ENCODE results near the gene DICER1.
"Not testable (repeated sequence)": the region's sequence is repeated elsewhere in the genome, so short reads cannot be mapped to it uniquely, and the experiment has no call there.

The DICER1 gene

DNA sequence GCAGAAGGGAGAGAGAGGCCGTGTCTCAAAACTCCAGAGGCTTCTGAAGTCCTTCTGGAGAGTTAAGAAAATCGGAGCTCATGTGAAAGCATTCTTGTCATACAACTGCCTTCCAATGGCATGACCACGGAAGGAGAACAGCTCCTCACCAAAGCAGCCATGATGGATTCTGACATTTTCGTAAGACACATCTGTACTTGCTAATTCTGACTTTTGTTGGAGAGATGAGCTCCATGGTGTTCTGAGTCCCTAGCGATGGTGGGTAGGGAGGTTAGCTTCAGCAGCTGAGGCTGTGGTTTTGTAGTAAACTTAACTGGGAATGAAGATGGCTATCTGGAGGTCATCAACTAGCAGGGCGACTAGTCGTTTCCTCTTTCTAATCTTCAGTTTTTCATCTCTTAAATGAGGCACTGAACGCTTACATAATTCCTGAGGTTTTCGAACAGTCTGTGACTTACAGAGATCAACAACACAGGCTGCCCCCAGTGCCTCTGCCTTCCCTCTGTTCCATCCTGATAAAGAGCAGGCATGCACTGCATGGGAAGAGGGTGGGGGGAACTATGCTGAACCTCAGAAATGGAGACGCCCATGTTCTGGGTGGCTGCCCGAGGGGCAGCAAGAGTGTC, 28.6 kb upstream of the DICER1 start:
- DNase-seq (ENCODE audit: low read depth in 2 of 2), result no peak

DNA sequence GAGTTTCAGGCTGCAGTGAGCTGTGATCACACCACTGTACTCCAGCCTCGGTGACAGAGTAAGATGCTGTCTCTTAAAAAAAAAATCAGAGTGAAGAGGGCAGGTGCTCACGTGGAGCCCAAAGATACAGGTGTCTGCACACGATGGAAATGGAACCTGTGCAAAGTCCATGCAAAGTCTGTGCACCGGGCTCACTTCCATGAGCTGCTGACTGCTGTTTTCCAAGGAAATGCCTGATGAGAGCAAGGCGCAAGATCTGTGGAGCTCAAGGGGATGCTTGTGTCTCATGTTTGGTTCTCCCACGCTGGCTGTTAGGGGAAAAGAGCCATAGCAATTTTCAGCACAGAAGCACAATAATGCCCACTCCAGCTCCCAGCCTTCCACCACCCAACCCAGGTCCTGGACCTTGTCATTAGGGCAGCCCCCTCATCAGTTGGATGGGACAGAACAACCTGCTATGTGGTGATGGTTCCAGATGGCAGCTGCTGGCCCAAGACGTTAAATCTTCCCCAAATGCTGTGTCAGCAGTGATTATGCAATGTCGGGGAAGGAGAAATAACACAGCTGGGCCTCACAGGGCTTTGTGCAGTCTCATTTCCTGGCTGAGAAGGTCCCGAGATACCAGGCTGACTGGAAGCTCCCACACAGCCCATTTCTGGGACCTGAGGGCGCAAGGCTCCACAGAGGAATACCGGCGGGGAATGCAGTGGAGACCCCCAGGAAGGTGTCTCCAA, 27.9 kb upstream of the DICER1 start:
- no peak for DNase-seq (ENCODE audit: low read depth in 2 of 2)

DNA sequence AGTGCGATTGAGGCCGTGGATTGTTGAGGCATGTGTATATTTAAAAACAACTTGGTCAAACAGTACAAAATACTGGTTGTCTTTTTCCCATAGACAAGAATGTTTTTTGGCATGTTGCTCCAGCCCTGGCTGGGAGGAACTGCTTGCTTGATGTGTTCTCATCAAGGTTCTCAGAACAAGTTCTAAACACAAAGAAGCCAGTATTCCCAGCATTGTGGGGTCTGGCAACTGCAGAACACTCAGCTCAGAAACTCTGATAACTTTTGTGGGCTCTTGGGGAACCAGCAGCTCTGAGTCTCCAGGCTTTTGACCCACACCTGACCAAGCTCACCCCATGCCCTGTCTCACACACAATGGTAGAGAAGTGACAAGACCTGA, 27.1 kb upstream of the DICER1 start:
- DNase-seq (ENCODE audit: low read depth in 2 of 2), result no peak

DNA sequence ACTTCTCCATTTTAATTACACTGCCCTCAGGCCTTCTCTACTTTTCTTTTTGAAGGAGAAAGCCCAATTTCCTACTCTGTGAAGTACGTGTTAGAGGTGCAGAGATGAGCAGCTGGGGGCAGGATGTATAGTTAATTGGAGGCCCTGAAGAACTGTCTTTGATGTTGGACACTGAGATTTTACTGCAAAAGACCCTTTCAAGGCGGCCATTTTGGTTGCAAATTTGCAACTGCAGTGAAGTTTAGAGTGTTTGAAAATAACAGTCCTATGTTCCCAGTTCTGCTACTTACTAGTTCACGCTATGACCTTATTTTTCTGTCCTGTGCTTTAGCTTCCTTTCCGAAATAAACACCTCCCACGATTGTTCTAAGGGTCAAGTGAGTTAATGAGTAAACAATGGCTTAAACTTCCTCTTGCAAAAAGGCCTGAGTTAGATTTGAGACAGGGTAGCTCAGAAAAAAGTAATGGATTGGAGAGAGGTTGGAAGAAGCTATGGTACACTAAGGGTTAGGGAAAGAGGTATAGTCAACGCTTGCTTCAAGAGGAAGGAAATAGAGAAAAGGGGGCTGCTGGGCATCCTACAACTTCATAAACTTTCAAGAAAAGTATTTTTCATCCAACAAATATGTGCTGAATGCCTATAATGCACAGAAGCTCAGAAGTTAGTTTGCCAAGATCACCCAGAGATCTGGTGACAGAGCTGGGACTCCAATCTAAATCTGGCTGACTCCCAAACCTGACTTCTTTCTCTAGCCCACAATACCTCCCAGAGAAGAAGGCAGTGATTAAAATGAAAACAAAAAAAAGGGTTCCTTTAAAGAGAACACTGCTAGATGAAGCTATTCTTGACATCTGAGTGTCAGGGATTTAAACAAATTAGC, 26.4 kb upstream of the DICER1 start:
- DNase-seq (ENCODE audit: low read depth in 2 of 2), result no peak

DNA sequence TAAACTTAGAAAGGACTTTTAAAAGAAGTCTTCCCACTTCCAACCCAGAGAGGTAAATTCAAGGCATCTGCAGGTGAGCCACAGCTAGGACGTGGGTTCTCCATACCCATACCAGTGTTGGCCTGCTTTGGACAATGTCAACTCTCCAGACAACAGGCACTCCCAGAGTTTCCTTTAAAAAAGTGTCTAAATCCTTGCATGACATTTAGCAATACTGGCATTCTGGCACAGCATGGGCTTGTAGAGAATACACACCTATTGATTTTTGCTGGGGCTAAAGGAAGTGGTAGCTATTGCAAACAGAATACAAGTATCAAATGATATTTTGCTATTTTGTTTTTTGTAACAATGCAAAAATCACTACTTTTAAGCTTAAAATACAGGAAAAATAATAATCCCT, 25.8 kb upstream of the DICER1 start:
- no peak for DNase-seq (ENCODE audit: low read depth in 2 of 2)

DNA sequence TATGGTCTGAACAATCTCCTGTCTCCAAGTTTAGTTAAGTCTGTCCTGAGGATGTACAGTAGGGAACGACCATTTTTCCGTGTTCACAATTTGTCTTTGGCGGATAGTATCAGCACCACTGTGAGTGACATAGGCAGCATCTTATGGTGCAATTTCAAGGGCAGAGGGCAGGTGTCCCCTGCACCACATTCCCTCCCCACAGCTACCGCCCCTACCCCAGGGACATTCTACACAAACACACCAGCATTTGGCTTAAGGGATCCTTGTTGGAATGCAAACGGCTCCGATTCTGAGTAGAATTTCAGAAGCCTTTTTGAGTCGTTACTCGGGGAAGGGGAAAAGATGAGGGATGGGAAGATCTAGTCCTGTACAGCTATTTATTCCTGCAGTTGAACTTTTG, 25.1 kb upstream of the DICER1 start:
- DNase-seq (ENCODE audit: low read depth in 2 of 2), result no peak

DNA sequence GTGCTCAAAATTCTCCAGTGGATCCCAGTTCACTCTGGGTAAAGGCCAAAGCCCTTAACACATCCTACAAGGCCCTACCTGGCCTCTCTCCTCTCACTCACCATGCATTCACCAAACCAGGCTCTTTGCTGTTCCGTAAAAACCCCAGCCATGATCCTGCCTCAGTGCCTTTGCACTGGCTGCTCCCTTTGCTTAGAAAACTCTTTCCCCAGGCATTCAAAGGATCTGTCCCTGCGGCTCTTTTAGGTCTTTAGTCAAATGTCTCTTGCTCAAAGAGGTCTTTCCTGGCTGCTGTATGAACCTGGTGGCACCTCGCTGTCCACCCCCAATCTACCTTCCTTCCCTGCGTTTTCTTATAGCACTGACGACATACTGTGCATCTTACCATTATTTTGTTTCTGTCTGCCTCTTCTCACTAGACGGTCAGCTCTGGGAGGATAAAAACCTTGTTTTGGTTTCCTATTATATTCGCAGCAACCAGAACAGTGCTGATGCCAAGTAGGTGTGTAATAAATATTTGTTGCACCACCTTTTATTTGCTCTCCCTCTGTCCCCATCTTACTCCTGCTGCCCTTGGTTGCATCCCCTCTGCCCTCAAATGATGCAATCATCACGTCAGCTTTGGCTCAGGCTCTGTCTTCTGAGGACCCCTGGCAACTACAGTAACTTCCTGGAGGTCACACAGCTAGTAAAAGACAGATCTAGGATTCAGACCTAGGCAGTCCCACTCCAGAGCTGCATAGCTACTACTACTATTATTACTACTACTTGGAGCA, 23.8 kb upstream of the DICER1 start:
- DNase-seq (ENCODE audit: low read depth in 2 of 2), result no peak

DNA sequence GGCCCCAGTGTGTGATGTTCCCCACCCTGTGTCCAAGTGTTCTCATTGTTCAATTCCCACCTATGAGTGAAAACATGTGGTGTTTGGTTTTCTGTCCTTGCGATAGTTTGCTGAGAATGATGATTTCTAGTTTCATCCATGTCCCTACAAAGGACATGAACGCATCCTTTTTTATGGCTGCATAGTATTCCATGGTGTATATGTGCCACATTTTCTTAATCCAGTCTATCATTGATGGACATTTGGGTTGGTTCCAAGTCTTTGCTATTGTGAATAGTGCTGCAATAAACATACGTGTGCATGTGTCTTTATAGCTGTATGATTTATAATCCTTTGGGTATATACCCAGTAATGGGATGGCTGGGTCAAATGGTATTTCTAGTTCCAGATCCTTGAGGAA, 18.3 kb upstream of the DICER1 start:
- DNase-seq (ENCODE audit: low read depth in 2 of 2), result not testable (repeated sequence)

DNA sequence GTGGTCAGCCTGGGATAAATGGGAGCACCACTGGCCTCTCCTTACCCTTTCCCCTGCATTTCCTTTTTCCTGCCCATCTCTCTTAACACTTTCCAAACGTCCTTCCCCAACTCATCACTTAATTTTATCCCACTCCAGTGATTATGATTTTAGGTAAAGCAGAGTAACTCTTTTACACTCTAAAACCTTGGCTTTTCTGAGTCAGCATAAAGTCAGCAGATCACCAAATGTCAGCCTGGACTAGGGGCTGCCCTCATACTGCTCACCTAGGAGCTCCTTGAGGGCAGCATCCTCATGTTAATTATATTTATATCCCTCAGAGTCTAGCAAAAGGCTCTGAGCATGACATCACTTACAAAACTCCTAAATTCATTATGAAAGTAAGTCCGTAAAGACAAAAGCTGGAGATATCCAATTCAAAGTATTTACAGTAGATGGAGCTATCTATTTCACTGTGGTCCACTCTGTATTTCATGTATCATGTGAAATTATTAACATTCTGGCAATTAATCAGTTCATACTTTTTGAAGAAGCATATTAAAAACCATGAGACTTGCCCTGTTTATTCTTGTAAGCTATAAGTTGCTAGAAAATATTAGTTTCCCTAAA, 17.0 kb upstream of the DICER1 start:
- no peak for DNase-seq (ENCODE audit: low read depth in 2 of 2)

DNA sequence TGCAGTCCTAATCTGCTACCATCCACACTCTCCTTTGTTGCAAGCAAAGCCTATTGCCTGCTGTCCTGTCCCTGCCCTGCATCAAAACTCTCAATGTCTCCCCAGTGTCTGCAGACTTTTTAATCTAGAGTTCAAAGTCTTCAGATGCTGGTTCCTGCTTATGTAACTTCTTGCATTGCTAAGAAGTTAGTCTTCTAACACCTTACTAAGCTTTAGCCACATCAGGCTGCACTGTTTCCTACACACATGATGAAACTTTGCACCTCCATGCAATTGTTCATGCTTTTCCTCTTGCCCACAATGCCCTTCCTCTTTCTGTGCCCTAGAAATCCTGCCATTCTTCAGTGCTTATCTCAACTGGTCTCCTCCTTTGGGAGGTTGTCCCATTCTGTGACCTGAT, 16.2 kb upstream of the DICER1 start:
- no peak for DNase-seq (ENCODE audit: low read depth in 2 of 2)

DNA sequence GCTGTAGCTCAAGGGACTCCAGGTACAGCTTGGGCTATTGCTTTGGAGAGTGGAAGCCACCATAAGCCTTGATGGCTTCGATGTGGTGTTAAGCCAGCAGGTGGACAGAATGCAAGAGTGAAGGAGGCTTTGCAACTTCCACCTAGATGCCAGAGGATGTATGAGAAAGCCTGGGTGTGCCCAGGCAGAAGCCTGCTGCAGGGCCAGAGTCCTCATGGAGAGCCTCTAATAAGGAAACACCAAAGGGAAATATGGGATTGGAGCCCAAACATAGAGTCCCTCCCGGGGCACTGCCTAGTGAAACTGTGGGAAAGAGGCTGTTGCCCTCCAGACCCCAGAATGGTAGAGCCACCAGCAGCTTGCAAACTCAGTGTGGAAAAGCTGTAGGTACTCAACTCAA, 9.8 kb upstream of the DICER1 start:
- no peak for DNase-seq (ENCODE audit: low read depth in 2 of 2)

DNA sequence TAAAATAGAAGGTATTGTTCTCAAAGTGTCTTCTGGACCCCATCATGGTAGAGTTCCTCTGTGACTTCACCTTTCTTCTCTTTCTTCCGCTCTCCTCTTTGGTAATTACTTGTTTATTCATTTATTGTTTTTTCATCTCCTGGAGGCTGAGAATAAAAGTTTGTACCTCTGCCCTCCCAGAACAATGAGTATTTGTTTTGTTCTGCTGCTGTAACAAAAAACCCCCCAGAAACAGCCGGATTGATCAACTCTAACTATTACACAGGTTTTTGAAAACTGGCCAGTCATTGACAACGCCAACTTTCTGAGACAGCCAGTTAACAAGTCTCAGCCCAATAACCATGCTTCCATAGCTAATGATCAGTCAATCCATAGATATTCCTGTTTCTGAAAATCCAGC, 8.2 kb upstream of the DICER1 start:
- DNase-seq (ENCODE audit: low read depth in 2 of 2), result no peak

DNA sequence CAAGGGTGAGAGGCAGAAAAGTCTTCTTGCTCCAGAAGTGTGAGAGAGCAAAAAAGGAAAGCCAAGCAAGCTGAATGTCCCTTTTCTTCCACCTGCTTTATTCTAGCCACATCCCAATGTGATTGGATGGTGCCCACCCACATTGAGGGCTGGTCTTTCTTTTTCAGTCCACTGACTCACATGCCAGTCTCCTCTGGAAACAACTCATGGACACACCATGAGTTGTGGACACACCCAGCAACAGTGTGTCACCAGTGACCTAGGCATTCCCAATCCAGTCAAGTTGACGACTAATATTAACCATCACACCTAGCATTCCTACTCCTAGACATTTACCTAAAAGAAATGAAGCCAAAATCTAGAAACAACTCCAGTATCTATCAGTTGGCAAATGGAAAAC, 7.2 kb upstream of the DICER1 start:
- no peak for DNase-seq (ENCODE audit: low read depth in 2 of 2)

DNA sequence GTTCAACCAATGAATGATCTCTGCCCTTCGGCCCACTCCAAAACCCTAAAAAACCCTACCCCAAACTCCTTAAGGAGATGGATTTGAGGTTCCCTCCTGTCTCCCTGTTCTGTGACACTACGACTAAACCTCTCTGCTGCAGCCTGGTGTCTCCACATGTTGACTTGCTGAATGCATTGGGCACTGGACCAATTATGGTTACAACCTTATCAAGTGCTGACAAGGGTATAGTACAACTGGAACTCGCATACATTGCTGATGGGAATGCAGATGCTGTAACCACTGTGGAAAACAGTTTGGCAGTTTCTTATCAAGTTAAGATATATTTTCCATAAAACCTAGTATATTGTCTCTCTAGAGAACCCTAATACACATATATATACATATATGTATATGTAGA, 6.3 kb upstream of the DICER1 start:
- DNase-seq (ENCODE audit: low read depth in 2 of 2), result no peak

DNA sequence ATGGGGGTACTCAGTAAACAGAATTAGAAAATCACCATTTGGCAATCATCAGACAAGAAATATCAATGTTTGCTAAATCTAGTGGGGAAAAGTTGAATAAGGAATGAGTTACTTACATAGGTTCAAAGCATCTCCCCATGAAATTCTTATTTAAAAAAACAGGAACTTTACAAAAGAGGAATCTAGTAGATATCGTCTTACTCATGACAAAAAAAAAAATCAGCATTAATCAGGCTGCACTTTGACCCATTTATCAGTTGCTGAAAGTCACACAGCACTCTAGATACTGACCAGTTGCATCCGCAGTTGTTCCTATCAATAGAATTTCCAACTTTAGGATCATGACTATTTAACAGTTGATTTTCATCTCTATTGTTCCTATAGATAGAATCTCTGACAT, 5.8 kb upstream of the DICER1 start:
- DNase-seq (ENCODE audit: low read depth in 2 of 2), result no peak

DNA sequence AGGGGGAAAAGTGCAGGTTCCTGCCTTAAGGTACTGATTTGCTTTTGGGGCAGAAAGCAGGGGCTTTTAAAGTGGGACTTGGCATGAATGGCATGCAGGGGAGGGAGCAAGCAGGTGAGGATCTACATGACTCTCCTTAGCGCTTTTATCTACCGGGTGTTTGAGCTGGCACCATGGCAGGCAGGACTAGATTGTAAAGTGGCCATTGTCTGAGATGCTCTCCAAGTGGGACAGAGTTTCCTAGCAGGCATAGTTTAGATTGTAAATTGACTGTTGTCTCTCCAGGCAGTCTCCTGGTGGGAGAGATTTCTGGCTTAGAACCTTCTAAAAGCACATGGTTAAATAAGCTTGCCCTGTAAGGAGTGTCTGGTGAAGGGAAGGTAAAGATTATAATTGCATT, 5.3 kb upstream of the DICER1 start:
- no peak for DNase-seq (ENCODE audit: low read depth in 2 of 2)

DNA sequence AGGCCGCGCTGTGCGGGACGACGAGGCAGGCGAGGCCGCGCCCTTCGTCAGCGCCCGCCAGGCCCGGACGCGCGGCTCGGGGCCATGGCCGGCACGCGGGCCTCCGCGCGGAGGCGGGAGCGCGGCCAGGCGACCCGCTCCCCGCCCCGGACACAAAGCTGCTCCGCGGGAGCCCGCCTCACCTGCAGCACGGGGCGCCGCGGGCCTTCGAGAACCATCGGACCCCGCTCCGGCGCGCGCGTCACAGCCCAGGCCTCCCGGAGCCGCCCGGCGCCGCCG, 342 bp downstream of the DICER1 start:
- DNase-seq (ENCODE audit: low read depth in 2 of 2), result no peak

DNA sequence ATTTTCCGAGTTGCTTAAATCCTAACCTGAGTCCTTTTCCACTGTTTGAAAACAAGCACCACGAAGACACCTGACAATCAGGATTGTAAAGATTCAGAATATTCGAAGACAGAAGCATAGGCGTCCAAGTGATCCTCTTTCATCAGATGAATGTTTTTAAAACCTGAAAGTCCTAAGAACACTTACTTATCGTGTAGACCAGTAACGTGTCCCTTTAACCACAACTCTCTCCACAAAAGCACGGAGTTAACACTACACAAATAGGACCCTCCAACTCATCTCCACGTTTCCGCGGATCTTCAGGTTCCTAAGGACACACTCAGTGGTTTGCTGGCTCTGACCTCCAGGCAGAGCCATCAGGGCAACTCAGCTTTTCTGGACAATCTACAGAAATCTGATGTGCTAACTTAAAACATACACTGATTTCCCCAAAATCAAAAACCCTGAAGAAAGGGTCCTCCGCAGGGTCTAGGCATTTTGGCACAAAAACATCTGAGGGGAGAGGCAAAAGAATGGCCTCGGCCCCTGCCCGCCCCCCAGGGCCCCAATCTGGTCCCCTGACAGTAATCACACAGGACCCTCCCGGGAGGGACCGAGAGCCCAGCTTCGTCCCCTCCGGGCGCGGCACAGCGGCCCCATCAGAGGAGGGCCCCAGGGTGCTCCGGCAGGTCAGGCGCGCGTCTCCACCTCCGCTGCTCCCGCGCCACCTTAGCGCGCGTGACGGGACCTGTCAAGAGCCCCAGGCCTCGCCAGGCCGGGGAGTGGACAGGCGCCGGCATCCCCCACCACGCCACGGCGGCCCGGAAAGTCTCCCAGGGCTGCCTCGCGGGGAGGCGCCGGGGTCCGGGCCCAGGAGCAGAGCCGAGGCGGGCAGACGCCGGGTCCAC, 925 bp downstream of the DICER1 start:
- DNase-seq (ENCODE audit: low read depth in 2 of 2), result peak in 1 of 2 donors; percentile 4

DNA sequence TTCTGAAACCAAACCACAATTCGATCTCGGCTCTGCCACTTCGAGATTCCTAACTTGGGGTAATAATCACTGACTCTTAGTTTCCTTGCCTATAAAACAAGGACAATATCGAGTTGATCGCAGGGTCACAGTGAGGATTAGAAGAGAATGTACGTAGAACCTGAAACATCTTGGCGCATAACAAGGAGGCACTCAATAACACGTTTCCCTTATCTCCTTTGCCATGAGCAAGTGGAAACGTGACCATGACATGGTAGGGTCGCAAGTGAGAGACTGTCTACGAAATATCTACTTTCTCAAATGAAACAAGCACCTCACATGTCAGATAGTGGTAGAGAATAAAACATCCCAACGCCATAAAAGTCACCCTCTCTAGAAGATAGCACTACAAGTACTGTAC, 2.3 kb downstream of the DICER1 start:
- DNase-seq (ENCODE audit: low read depth in 2 of 2), result no peak

DNA sequence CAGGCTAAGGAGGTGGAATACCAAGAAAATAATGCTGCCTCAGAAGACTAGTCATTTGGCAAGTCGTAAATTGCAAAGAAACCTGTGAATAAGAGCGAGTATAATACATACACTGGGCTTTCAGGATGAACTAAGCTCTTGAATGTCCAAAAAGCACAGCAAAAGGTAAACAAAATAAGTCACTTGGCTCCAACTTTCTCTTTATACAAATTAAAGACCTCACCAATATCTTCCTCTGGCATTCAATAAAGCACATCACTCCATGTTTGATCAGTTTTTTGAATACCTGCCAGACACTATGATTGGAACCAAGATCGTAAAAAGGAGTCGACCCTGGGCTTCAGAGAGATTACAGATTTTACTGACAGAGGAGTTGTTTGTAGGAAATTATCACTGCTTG, 3.5 kb downstream of the DICER1 start:
- DNase-seq (ENCODE audit: low read depth in 2 of 2), result no peak

DNA sequence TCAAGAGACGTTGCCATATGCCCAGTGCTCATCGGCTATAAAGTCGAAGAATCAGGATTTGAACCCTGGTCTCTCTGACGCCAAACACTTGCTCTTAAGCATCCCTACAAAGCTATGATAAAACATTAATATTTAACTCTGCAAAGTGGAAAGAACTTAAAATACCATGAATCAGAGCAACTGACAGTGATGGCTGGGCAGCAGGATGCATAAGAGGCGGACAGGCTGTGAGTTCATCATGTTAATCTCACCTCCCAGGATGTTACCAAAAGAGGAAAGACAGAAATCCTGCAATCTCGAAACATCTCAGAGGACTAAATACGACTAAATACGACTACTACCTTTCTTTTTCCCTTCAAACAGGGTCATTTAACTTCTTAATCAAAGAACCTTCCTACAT, 5.8 kb downstream of the DICER1 start:
- DNase-seq (ENCODE audit: low read depth in 2 of 2), result no peak
